Vagina (tissue), 2 donors: ENCODE data around the gene LENG1.

Experiments
- POLR2A ChIP-seq, 2 donors: fragments of 450-650 bp; IDR thresholded peaks; one replicate each; pipeline ENCODE4 v1.6.1; 2017; ENCODE audit warnings: antibody characterized with exemption in 2 of 2, mild to moderate bottlenecking in 2 of 2, moderate library complexity in 2 of 2
- POLR2AphosphoS5 ChIP-seq, 2 donors: sonication (generic); formaldehyde crosslinking; IDR thresholded peaks; one replicate each; pipeline ENCODE4 v1.9.0; 2017; ENCODE audit warnings: antibody characterized with exemption in 2 of 2, mild to moderate bottlenecking in 2 of 2, low read depth in 1 of 2; ENCODE audit not compliant: insufficient read depth in 1 of 2
- TF ChIP-seq, protein P1 (sequence below), 3 experiments: fragments of 450-650 bp in 2 of 3; fragments of 200-600 bp in 1 of 3; sonication (generic) in 1 of 3; IDR thresholded peaks; one replicate each; pipeline ENCODE4 v1.5.1; 2017 to 2019; ENCODE audit warnings: antibody characterized with exemption in 3 of 3, mild to moderate bottlenecking in 2 of 3, moderate library complexity in 2 of 3

DNA sequence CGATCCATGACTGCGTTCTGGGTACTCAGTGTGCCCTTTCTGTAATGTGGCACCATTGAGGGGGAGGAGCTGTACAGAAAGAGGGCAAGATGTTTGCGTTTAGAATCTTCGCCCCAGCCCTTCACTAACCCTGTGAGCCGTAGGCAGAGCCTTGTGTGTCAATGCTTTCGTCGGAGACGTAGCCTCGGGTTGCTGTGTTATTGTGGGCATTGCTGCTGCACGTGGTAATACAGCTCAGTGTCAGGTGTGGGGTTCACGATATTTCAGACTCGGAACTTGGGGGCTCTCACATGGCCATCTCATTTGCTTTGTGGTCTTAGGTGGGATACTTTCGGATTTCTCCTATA is 47.3 kb upstream of the LENG1 start:
- TF ChIP-seq, protein P1, sequence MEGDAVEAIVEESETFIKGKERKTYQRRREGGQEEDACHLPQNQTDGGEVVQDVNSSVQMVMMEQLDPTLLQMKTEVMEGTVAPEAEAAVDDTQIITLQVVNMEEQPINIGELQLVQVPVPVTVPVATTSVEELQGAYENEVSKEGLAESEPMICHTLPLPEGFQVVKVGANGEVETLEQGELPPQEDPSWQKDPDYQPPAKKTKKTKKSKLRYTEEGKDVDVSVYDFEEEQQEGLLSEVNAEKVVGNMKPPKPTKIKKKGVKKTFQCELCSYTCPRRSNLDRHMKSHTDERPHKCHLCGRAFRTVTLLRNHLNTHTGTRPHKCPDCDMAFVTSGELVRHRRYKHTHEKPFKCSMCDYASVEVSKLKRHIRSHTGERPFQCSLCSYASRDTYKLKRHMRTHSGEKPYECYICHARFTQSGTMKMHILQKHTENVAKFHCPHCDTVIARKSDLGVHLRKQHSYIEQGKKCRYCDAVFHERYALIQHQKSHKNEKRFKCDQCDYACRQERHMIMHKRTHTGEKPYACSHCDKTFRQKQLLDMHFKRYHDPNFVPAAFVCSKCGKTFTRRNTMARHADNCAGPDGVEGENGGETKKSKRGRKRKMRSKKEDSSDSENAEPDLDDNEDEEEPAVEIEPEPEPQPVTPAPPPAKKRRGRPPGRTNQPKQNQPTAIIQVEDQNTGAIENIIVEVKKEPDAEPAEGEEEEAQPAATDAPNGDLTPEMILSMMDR (IDR thresholded peaks at IDR 0.05): no peak
- TF ChIP-seq POLR2A (IDR thresholded peaks at IDR 0.05) (no peak), POLR2AphosphoS5 (IDR thresholded peaks at IDR 0.05; ENCODE audit: insufficient read depth in 1 of 2, low read depth in 1 of 2) (no peak)
